HG03045 (cell line): ENCODE measurements around the gene MEGF11.

Experiments used
- ATAC-seq: cut with Tn5 transposase; IDR thresholded peaks from one replicate; pipeline ENCODE4 v1.9.1; 2021; ENCODE audit warnings: mild to moderate bottlenecking, moderate library complexity; ENCODE audit not compliant: unreplicated experiment

Gene MEGF11

DNA sequence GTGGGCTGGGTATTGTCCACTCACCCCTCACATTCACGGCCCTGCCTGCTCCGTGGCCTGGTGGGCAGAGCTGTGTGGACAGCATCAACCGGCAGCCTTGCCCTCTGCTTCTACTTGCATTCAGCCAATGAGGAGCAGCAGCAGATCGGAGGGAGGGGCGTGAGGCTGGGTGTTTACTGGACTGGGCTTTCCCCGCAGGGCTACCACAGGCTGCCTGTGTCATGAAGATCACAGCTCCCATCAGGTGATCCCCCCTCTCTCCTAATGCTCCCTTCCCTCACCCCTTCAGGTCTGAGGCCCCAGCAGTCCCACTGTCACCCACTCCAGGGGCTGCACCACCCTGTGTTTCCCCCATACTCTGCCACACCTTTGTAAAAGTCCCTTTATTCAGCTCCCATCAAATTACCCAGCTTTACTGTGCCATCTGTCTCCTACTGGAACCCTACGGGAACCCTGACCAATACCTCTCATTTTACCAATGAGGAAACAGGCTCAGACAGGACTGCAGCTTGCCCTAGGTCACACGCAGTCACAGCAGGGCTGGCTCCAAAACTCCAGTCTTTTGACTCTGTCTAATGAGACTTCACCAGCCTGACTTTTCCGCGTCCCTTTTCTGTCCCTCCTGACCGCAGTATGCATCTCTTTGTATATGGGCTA lies 81.1 kb downstream of the MEGF11 start:
- no peak for ATAC-seq

DNA sequence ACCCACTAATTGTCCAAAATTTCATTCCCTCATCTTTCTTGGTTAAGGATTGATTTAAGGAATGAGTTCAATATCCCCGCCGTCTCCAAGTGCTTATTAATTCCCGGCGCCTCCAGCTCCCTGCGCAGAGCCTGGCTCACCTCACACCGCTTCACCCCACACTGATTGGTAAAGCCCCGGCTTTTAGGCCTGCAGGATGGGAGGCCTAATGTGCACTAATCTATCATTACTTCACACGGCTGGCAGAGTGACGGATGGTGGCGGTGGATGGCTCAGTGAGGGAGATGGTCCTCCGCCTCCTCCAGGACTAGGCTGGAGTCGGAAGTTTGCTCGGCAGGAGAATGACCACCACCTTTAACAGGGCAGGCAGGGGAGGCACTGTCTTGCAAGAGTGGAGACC lies 81.7 kb downstream of the MEGF11 start:
- no peak for ATAC-seq

DNA sequence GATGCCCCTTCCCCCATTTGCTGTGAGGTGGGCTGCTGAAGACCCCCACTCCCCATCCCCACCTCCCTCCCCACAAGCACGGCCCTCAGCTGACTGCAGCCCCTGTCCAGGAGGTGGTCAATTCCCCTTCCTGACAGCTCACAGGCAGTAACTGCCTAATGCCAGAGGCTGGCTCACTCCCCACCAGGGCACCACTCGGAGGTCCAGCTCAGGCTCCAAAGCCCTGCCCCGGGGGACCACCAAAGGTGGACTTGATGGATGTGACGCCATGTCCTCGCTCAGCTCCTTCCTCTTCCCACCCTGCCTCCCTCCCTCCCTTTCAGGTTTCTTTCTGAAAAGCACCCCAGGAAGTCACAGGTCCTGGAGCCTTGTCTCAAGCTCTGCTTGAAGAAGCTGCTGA lies 82.8 kb downstream of the MEGF11 start:
- ATAC-seq: no peak

DNA sequence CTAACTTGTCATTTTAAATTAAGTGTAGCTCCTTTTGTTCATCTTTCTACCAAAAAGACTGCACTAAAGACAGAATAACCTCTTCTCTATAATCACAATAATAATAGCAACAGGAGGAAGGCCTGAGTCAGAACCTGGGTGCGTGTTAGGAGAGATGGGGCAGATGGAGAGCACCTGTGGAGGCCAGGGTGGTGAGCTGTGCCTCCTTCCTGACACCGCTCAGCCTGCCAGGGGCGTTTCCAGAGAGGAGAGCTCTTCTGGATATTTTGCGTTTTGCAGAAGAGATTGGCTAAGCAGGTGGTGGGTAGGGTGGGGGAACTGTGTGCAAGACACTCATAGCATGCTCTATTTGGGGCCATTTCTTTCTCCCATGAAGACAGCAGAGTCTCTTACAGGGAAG lies 83.5 kb downstream of the MEGF11 start:
- ATAC-seq: no peak

DNA sequence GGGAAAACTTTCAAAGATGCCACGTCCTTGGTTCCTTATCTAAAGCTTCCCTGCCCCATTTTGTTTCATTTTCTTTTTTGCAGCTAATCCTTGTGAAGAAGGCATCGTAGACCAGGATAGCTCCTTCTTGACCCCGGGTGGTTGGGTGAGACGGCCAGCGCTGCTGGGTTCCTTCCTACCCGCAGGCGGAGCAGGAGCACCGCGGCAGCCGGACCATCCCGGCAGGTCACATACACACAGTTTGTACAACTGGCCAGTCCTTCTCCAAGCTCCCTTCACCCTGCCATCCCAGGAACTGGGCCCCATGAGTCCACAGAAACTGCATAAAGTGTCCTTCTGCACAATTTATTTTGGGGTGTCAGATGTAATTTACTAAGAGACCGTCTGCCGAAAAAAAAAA lies 83.9 kb downstream of the MEGF11 start:
- ATAC-seq: no peak

DNA sequence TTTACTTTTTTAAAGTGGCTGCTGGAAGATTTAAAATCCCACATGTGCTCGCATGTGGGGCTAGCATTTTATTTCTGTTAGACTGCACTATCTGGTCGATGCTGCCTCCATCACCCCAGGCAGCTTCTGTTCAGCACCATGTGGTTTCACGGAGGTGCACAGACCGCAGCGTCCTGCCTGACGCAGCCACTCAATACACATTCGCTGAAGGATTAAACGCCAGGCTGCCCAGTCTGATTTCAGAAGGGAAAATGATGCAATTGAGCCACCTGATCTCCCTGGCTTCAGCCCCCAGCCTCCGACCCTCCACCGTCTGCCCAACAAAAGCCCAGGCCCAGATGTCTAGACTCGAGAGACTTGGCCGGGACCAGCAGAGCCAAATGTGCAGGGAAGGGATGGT lies 84.5 kb downstream of the MEGF11 start:
- ATAC-seq: no peak

DNA sequence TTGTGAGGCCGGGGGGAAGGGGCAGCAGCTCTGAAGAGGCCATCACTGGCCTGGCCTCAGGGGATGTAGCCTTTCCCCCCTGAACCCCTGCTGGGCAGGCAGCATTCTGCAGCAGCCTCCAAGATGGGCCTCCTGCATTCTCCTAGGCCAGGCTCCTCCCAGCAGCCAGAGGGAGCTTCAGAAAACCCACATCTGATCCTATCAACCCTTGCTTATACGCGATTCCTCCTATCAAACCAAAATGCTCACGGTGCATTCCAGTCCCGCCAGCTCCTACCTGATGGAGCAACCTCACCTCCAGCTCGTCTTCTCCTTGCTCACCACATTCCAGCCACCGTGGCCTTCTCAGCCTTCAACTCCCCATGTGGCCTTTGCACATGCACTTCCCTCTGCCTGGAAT lies 85.7 kb downstream of the MEGF11 start:
- ATAC-seq: no peak

DNA sequence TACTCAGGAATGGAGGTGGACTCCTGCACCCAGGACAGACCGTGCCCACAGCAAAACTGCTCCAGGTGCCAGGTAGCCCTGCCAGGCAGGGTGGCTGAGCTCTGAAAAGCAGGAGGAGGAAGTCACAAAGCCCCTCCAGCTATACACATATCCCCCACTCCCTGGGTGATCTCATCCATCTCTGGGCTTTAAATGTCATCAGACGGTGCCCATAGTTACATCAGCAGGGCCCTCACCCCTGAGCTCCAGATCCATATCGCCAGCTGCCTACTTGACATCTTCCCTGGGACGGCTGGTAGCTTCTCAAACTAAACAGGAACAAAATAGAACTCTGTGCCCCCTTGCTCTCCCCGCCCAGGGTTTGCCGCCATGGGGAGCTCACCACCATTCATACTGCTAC lies 87.7 kb downstream of the MEGF11 start:
- ATAC-seq: no peak

DNA sequence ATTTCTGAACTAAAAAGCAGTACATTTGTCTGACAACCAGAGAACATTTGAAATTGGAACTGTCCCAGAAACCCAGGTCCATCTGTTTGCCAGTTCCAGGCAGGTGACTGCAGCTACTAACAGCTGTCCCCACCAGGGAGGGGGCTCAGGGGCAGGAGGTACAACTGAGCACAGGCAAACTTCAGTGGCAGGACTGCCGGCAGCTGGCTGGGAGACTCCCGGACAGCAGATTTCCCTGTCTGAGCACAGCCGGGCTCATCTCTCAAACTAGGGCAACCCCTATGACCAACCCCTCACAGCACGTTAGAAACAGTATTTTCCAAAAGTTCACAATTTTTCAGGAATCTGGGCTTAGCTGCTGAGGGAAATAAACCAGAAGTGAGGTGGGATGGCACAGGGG lies 88.8 kb downstream of the MEGF11 start:
- no peak for ATAC-seq

DNA sequence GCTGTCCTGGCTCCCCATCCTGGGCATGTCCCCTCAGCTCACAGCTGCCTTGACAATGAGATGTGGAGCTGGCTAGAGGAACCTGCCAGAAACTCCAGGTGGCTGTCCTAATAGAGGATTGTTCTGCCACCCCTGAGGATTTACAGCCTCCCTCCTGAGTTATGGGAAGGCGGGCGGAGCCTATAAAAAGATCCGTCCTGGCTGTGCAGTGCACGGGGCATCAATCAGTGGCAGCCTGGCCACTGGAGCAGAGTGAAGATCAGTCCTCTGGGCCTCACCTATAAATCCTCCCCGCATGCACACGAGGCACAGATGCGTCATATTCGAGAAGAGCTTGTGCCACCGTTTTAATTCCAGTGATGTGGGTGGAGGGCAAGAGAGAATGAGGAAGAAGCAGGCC lies 90.0 kb downstream of the MEGF11 start:
- no peak for ATAC-seq

DNA sequence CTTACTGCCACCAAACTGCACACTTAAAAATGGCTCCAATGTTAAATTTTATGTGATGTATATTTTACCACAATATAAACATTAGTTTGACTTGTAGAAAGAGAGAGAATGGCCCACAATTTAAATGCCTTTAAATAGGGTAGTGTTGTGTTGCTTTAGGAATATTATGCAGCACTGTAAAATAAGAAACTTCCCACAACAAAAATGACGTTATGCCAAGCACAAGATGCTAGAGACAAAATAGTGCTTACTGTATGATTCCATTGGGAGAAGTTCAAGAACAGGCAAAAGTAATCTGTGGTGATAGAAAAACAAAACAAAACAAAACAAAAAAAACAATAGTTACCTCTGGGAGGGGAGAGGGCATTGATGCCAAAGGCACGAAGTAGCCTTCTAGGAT lies 91.3 kb downstream of the MEGF11 start:
- no peak for ATAC-seq

DNA sequence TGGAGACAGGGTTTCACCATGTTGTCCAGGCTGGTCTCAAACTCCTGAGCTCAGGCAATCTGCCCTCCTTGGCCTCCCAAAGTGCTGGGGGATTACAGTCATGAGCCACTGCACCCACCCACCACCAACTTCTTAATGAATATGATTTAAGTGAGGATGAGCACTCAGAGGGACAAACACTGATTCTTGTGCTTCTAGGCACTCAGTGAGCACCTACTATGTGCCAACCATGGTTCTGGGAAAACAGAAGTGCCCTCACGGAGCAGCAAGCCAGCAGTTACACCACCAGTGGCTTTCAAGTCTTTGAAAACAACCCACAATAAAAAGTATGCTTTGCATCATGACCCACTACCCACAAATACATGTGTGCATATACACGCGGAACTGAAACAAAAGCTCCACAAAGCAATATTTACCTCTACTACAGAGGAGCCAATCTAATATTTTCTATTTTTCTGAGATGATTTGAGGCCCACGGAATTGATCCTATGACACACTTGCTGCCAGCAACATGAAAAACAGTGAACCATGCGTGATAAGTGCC lies 91.9 kb downstream of the MEGF11 start:
- no peak for ATAC-seq

DNA sequence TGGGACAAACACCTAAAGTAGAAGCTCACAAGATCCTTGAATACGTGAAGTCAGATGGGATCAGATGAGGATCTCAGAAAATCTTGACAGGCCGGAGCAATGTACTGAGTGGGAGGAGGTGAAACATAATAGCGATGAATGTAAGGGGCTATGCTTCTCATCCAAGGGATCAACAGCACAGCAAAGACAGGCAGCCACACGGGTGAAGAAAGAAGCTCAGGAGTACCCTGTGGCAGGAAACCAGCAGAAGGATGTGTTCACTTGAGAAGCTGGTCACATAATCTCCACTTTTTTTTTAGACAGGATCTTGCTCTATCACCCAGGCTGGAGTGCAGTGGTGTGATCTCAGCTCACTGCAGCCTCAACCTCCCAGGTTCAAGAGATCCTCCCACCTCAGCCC lies 92.4 kb downstream of the MEGF11 start:
- ATAC-seq: no peak

DNA sequence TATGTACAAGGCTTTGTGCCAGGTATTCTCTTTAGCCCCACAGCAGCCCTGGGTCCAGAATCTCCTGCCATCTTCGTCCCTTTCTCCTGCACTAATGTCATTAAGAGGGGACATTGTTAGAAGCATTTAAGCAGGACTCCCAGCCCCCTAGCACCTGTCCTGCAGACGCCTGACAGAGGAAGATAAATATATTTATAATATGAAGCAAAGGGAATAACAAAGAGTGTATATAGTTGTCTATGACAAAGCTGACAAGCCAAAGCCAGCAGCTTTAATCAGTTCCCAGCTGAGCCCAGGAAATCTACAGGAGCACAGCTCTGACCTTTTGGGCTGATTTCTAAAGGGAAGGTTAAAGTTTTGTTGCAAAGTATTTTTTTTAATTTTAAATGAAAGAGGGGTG lies 96.0 kb downstream of the MEGF11 start:
- ATAC-seq: no peak

DNA sequence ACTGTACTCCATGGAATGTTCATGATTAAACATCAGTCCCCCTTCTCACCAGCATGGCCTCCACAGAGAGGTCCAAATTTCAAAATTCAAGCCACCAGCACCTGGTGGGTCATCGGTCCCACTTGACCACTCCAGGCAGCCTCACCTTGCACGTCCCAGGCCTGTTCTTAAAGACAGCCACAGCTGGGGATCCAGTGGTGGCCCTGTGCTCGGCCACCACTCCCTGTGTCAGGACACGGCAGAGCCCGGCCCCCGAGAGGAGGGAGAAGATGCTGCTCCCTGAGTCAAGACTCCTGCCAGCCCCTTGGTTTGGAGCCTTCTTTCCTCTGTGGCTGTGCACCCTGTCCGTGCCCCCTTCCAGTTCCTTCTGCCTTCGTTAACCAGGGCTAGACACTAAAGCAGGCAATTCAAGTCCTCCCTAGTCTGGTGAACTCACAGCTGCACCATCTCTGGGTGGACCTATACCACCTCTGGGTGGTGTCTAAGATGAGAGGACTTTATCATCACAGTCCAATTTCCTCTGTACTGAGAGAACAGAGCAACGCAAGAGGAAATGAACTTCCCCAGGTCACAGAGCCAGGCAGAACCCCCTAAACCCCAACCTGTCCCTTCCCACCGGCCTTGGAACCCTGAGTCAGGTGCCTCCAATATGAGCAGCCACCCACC lies 97.1 kb downstream of the MEGF11 start:
- ATAC-seq: no peak

DNA sequence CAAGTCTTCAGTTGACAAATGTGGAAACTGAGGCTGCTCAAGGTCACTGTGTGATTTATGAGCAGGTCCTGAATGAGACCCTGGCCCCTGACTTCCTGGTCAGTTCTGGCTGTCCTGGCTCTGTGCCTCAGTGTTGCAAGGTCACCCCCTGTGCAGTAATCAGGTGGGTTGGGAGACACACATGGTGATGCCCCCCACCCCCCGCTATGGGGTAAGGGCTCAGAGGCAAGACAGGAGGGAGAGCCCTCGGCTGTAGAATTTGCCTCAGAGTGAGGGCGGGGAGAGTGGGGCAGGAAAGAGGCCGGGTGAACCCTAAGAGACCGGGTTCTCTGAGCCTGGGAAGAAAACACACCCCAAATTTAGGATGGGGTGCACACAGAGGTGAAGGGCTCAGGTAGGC lies 98.5 kb downstream of the MEGF11 start:
- no peak for ATAC-seq

DNA sequence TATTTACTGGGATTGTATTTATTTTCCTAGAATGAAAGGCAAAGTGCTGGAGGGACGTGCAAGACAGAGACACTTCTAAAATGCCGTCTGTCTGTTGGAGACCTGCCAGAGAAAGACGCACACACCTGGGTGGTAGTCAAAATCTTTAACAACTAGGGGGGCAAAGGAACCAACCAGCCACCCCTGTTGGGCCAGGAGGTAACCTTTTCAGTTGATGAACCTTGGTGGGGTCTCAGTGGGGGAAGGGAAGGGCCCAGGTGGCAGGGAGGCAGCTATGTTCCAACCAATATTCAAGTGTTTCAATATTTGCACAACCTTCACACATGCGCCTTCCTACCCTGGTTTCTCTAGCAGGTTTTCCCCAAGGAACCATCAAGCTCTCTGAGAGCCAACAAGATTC lies 99.0 kb downstream of the MEGF11 start:
- ATAC-seq: no peak

DNA sequence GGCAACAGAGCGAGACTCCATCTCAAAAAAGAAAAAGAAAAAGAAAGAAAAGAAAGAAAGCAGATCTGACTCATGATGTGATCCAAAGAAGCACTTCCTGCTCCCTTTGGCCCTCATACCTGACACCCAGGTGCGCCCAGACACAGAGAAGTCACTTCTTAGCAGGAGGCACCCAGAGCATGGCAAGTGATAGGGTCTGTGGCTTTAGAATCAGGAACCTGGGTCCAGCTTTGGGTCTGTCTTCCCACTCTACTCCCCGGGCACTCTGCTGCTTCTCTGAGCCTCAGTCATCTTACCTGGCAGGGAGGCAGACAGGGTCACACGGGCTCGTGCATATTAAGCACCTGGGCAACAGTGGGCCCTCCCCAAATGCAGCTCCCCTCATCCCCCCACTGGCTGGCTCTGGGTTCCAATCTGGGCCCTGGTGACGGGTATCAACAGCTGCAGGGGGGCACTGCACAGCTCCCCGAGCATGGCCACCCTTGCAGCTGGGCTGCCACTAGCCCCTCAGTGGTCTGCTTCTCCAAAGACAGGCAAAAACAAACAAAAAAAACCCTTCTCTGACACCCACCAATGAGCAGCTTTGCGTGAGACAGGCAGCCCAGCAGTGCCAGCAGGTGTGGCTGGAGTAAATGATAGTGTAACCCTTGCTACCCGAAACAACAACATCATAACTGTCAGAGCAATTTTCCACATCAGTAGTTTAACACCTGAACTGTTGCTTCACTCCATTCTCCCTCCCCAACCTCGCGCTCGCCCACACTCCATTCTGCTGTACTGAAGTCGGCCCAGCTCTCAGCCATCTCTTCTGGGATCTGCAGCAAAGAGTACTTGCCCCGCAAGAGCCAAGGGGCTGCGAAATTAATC lies 99.8 kb downstream of the MEGF11 start:
- ATAC-seq: no peak

DNA sequence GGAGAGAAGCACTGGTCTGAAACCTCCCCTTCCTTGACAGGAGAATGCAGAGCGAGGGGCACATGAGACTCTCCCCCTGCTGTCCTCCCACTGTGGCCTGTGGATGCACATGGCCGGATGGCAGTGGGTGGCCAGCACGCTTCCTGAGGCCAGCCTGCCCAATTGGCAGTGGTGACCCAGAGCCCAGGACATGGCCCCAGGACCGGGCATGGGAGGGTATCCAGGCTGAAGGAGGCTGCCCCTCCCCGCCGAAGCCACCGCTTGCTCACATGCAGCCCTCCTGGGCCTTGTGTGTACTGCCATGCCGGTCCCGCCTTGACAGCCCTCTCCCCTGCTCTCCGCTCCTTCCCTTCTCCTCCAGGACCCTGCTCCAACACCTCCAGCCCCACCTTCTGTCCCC lies 100.9 kb downstream of the MEGF11 start:
- ATAC-seq: no peak

DNA sequence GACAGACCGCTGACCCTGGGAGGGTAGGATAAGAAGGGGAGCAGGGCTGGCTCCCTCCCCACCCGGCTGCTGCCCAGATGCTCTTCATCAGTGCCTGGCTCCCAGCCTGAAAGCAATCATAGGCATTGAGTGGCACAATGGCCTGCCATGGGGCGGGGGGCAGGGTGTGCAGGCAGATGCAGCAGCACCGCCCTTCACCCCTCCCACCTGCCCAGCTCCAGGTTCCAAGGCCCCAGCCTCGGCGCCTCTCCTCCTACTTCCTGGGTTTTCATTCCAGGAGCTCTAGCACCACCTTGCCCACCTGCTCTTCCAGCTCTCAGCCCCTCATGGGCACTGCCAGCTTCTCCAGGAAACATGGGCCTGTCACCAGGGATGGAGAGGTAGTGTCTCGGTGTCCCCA lies 101.7 kb downstream of the MEGF11 start:
- ATAC-seq: no peak

DNA sequence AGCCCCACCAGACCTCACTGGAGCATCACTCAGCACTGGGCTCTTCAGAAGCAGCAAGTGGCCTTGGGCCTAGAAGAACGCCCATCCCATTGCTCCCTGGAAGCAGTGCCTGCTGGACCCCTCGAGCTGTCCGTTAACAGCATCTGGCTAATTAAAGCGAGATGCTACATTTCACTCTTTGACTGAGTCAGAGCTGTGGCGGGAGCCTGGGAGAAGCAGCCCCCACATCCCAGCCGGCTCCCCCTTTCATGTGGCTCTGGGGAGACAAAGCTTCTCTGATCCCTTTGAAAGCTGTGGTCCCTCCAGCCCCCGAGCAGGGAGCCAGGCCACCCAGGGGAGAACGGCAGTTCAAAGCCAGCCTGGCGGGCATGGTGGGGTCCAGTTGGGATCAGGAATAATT lies 103.7 kb downstream of the MEGF11 start:
- no peak for ATAC-seq

DNA sequence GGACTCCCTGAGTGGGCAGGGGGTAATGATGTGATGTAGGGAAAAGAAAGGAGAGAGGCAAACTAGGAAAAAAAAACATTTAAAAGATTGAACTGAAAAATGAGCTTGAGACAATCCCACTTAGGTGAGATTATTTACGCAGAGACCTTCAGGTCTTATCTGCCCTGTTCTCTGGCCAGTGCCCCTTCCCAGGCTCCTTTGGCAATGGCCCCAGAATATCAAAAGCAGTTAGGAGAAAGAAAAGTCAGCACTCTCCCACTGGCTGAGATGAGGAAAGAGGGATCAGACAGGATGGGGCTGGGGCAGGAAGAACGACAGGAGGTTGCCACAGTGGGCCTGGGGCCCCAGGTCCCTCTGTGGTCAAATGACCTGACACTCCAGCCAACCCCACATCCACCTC lies 105.4 kb downstream of the MEGF11 start:
- no peak for ATAC-seq
